GM21619 (cell line): ENCODE measurements around the gene TMEM259.

Experiments
- ATAC-seq: cut with Tn5 transposase; IDR thresholded peaks from one replicate; pipeline ENCODE4 v1.9.1; 2021; ENCODE audit not compliant: unreplicated experiment

The TMEM259 gene

GRCh38 chr19:1017906-1018305 lies 3.0 kb downstream of the TMEM259 start:
- ATAC-seq = no peak

GRCh38 chr19:1017115-1017905 lies 3.6 kb downstream of the TMEM259 start:
- no peak for ATAC-seq

GRCh38 chr19:1016647-1017114 lies 4.2 kb downstream of the TMEM259 start:
- ATAC-seq = no peak

- no peak for ATAC-seq
Measured at GRCh38 chr19:1015782-1016646, 4.9 kb downstream of the TMEM259 start.

- no peak for ATAC-seq
Measured at GRCh38 chr19:1015061-1015781, 5.7 kb downstream of the TMEM259 start.

- ATAC-seq = no peak
Measured at GRCh38 chr19:1014161-1015060, 6.5 kb downstream of the TMEM259 start.

GRCh38 chr19:1013218-1013617 lies 7.7 kb downstream of the TMEM259 start:
- ATAC-seq = no peak

- ATAC-seq = no peak
Measured at GRCh38 chr19:1012334-1012733, 8.6 kb downstream of the TMEM259 start.

- no peak for ATAC-seq
Measured at GRCh38 chr19:1011831-1012333, 9.0 kb downstream of the TMEM259 start.

GRCh38 chr19:1010586-1011510 lies 10.1 kb downstream of the TMEM259 start:
- ATAC-seq = no peak

GRCh38 chr19:1009981-1010538 lies 10.9 kb downstream of the TMEM259 start:
- no peak for ATAC-seq

GRCh38 chr19:1009041-1009980 lies 11.6 kb downstream of the TMEM259 start:
- no peak for ATAC-seq

- no peak for ATAC-seq
Measured at GRCh38 chr19:1008268-1009040, 12.5 kb downstream of the TMEM259 start.

- ATAC-seq = no peak
Measured at GRCh38 chr19:1007399-1008251, 13.3 kb downstream of the TMEM259 start.

GRCh38 chr19:1006711-1007398 lies 14.1 kb downstream of the TMEM259 start:
- ATAC-seq = no peak
